ENCODE measurements around the gene PPT2. TPM values are rescaled to one million over a fixed set of nuclear protein-coding genes. Genes with fewer than 3 reads are reported as not detected.
"Not testable (repeated sequence)": the region's sequence is repeated elsewhere in the genome, so short reads cannot be mapped to it uniquely, and the experiment has no call there.

PPT2 gene
- total and polyA plus RNA-seq, 8 donors = 8.9 to 32.5 (median 27.6) TPM

DNA sequence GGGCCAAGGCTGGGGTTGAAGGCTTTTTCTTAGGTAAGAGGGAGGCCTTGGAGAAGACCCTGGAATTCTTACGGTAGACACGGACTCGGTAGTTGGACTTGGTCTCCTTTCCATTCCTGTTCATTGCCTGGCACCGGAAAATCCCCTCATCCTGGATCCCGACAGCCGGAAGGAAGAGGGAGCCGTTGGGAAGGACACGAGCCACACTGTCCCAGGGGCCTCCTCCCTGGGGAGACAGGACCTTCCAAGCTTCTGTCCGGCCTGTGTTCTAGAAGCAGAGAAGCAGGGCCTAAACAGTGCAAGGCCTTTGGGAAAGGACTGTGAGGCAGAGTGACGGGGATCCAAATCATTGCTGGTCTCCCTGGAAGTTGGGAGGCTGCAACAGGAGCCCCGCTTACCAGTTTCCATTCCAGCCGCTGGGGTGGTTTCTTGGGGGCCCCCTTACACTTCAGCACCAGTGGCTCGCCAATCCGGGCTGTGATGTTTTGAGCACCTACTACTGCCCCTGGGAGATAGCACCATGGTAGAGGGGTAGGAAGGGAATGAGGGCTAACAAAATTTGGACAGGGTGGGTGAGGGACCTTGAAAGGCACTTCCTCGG is 29.6 kb downstream of the PPT2 start:
- intact Hi-C loops (cut with DNase I) = no loop called here
- no peaks in the 10 kb centered on the region for H3K27me3 ChIP-seq
- peaks cover 0 to 62% of the 10 kb centered on the region in 2 donors for H3K36me3 ChIP-seq
- H3K27ac ChIP-seq = peak overlapping the region; percentile 57 to 68
- no peak overlapping the region for H3K4me3 ChIP-seq
- peak in 1 of 4 donors; percentile 24 for DNase-seq
- H3K9me3 ChIP-seq = no peaks in the 10 kb centered on the region
- ATAC-seq = no peak
- TF ChIP-seq CTCF (IDR thresholded peaks at IDR 0.05) = no peak
- H3K4me1 ChIP-seq = peaks cover 21 to 93% of the 10 kb centered on the region in 2 donors

DNA sequence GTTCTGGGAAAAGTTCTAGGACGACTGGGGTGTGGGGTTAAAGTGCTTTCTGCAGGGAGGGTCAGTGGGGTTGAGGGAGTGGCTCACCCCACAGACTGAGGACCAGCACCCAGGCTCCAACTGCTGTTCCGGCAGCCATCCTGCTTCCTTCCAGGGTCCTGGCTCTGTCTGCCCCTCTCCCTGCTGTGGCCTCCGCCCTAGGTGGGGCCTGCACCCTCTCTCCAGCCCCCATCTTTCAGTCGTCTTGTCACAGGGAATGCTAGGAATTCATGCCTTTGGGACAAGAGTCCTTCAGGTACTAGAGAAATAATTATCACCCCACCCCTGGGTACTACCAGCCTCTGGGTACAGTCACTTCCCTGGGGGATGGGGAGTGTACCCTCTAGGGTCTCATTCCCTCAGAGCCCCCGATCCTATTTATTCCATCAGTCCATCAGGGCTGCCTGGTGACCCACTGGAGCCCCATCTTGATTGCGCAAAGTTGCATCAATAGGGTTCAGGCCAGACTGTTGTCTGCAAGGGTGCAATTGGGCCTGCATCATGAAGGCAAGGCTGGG is 30.2 kb downstream of the PPT2 start, which contains the start of gene AGER:
AGER (minus strand) TSS at position 170 of the 557 bp plus-strand sequence; CDS start at position 139, 31 bp downstream.
- Histone ChIP-seq H3K27me3 (no peaks in the 10 kb centered on the region), H3K27ac (peak within 1 kb of the TSS; percentile 57 to 68), H3K4me3 (no peak within 1 kb of the TSS), H3K36me3 (peaks cover 0 to 62% of the 10 kb centered on the region in 2 donors), H3K9me3 (no peaks in the 10 kb centered on the region), H3K4me1 (peaks cover 19 to 93% of the 10 kb centered on the region in 2 donors)
- intact Hi-C loops (cut with DNase I) = no loop called here
- ATAC-seq (peak; percentile 44), DNase-seq (peak in 1 of 4 donors; percentile 65)
- no peak for TF ChIP-seq CTCF (IDR thresholded peaks at IDR 0.05)

- intact Hi-C loops (cut with DNase I); H3K27me3 ChIP-seq; H3K4me3 ChIP-seq; H3K9me3 ChIP-seq: not testable (repeated sequence)
- Histone ChIP-seq H3K4me1 (peaks cover 19 to 86% of the 10 kb centered on the region in 2 donors), H3K27ac (peak overlapping the region; percentile 65 to 69), H3K36me3 (peaks cover 0 to 53% of the 10 kb centered on the region in 2 donors)
- DNase-seq = peak in 2 of 4 donors; percentile 80 to 84
- ATAC-seq = peak; percentile 68
These were observed 31.8 kb downstream of the PPT2 start for GRCh38 chr6:32185681-32186131.

DNA sequence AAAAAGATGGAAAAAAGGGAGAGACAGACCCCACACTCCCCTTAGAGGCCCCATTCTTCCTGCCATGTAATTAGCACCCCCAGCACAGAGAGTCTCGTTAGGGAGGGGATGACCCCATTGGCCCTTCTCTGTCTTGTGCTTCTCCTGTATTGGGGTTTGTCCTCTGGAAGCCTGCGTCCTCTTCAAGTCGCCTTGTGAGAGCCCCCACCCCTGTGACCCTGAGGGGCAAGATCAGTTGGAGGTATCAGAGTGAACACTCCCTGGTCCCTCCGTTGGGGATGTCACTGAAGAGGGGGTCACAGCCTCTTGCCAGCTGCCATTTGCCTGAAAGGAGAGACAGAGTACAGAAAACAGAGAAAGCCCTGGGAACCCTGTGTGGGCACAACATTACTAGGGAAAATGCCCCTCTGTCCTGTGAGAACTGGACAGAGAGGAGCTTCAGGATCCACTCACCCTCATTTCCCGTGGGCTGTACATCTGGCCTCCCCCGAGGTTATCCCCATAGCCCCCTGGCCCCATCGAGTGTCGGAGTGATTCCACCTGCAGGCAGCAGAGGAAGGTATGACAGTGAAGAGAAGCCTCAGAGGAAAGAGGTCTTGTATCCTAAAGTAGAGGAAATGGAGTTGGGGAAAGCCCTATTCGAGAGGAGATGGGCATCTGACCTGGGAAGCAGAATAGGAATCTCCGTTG is 32.4 kb downstream of the PPT2 start:
- intact Hi-C loops (cut with DNase I); H3K27me3 ChIP-seq; DNase-seq; ATAC-seq; H3K9me3 ChIP-seq; H3K4me3 ChIP-seq: not testable (repeated sequence)
- Histone ChIP-seq H3K4me1 (peaks cover 18 to 88% of the 10 kb centered on the region in 2 donors), H3K27ac (peak overlapping the region; percentile 65 to 69), H3K36me3 (peaks cover 0 to 47% of the 10 kb centered on the region in 2 donors)

GRCh38 chr6:32187009-32187709 is 33.2 kb downstream of the PPT2 start:
- H3K36me3 ChIP-seq = peaks cover 0 to 40% of the 10 kb centered on the region in 2 donors
- H3K27me3 ChIP-seq = no peaks in the 10 kb centered on the region
- H3K4me1 ChIP-seq = peaks cover 11 to 86% of the 10 kb centered on the region in 2 donors
- no peak for TF ChIP-seq CTCF (IDR thresholded peaks at IDR 0.05)
- no peak for DNase-seq
- intact Hi-C loops (cut with DNase I) = no loop called here
- ATAC-seq = no peak
- H3K9me3 ChIP-seq = no peaks in the 10 kb centered on the region
- H3K27ac ChIP-seq = peak overlapping the region; percentile 65 to 69
- no peak overlapping the region for H3K4me3 ChIP-seq

DNA sequence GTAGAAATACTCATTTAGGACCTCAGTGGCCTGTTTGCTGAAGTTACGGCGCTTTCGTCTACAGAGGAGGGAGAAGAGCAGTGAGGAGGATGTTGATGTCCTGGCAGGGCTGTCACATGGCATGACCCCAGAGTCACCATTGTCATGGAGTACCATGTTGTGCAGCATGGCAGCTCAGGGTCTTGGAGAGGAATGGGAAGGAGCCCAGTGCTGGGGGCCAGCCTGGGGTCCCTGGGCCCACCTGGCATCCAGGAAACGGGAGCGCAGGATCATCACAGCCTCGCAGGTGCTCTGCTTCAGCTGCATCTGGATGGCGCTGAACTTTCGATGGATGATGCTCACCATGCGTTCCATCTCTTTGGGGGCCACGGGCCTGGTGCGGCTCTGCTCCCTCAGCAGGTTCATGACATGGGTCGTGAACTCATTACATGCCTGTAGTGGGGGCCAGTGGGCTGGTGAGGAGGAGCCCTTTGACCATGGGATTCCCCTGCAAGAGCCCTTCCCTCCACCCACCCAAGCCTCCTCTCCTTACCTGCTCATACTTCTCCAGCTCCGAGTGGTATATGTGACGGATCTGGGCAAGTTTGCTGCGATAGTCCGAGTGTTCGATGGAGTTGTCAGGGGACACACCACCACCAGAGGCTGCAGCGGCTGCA is 33.9 kb downstream of the PPT2 start:
- peak overlapping the region; percentile 95 to 100 for H3K27ac ChIP-seq
- H3K9me3 ChIP-seq; H3K27me3 ChIP-seq; DNase-seq; intact Hi-C loops (cut with DNase I); ATAC-seq: not testable (repeated sequence)
- peaks cover 0 to 33% of the 10 kb centered on the region in 2 donors for H3K36me3 ChIP-seq
- peak overlapping the region; percentile 67 to 78 for H3K4me3 ChIP-seq
- H3K4me1 ChIP-seq = peaks cover 16 to 86% of the 10 kb centered on the region in 2 donors

All from left lung (tissue), 10 donors.